HK-2 (cell line): ENCODE measurements around the gene GNRHR.

Source experiments
- DNase-seq: peaks from one replicate; pipeline ENCODE4 v3.0.0-alpha.2; 2018; ENCODE audit not compliant: unreplicated experiment

GNRHR gene

DNA sequence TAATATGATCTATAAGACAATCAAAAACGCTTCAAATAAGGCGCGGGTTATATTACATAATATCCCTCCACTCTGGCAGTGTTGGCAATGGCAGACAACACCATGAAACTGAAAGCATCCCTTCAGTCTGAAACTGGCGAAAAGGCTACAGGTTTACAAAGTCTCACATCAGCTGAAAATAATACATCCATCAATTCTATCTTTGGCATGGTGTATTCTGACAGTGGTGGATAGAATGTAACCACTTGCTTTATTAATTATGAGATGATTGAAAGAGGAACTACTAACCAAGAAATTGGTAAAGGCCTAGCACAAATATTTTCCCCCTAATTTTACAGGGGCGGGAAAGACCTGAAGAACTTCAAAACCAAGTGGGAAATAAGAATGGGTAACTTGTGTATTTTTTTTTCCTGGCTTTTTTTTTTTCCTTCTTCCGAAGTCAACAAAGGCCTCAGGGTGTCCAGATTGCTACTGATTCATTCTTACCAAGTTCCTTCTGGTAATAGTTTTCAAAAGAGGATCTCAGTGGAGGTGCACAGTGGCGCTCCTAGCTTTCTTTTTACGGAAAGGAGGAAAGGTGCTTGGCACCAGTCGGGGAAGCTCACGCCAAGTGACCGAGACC is 54.0 kb downstream of the GNRHR start:
- no peak for DNase-seq

DNA sequence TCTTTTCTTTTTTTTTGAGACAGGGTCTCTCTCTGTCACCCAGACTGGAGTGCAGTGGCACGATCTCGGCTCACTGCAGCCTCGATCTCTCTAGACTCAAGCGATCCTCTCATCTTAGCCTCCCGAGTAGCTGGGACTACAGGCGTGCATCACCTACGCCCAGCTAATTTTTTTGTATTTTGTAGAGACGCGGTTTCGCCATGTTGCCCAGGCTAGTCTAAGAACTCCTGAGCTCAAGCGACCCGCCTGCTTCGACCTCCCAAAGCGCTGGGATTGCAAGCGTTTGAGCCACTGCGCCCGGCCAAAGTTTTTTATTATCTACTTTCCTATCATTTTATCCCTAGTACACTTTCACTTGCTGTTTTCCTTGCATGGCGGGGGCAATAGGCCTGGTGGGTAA is 54.6 kb downstream of the GNRHR start:
- DNase-seq, result no peak

DNA sequence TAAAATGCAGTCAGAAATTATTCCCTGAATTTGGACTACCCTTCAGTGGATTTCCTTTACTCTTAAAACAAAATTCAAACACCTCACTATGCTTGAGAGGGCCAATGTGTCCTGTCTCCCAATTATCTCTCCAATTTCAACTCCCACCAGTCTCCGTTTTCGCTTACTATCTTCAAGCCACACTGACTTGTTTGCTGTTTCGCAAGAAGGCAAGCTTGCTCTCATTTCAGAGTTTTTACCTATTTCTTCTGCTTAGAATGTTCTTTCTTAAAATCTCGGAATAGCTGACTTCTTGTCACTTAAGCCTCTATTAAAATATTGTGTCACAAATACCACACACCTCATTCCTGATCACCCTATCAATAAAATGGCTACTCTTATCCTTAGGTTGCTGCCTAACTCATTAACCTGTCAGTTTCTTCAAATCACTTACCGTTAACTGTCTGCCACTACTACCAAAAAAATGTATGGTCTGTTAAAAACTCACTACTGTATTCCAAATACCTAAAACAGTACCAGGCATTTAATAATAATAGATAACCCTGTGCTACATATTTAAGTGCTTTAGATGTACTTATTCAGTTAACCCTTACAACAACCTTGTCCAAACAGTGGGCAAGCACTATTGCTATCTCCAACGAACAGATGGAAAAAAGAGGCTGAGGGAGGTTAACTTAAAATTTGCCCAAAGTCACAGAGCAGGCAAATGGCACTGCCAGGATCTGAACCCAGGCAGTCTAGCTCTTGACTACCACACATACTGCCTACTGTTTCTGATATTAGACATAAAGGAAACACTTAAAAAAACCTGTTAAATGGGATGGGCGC is 56.1 kb downstream of the GNRHR start:
- DNase-seq, result no peak

DNA sequence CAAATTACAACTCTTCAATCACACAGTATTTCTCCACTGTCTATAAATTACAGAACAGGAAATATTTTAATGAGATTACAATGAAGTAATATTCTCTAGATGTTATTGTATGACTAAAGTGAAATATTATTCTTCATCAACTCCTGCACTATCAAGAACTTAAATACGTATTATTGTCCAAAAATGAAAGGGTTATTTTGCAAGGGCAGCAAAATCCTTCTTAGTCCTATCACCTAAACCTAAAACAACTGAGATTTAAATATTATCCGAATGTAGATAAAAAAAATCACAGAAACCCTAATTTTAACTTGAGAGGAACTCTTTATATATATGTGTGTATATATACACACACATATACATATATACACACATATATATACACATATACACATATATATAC is 58.1 kb downstream of the GNRHR start:
- no peak for DNase-seq

DNA sequence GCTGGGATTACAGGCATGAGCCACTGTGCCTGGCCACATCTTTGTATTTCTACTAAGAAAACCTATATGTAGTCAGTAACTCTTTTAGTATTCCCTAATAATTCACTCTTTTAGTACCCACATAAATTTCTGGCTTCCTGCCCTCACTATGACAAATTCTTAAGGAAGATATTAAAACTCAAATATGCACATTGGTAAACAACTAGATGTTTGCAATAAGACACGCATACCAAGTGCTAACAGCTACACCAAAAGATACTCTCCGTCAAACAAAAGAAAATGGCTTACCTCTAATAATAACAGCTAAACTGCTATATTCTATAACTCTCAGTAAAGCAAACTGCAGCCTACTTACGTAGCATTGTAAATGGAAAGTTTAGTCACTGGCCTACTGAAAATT is 59.5 kb downstream of the GNRHR start:
- no peak for DNase-seq

DNA sequence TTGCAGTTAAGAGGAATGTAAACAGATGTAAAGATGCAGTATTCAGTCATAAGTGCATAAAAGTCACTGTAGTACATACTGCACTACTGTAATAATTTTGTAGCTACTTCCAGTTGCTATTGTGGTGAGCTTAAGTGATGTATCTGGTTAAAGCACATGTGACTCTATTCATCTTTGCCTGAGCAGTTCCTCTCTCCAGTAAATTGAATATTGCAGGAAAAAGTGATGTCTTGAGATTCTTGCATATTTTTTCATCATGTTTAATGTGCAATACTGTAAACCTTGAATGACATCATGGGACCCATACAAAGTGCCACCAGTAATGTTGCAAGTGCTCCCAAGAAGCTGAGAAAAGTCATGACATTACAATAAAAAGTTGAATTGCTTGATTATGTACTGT is 62.9 kb downstream of the GNRHR start:
- DNase-seq, result no peak
